ENCODE measurements around the gene CDKAL1. TPM values are rescaled to one million over a fixed set of nuclear protein-coding genes. Genes with fewer than 3 reads are reported as not detected.
"Not testable (repeated sequence)": the region's sequence is repeated elsewhere in the genome, so short reads cannot be mapped to it uniquely, and the experiment has no call there.

Gene CDKAL1
- total RNA-seq, 6 experiments from 2014 or later, result 9.2 to 14.3 (median 11.9) TPM

GRCh38 chr6:21245488-21245887 is 711.2 kb downstream of the CDKAL1 start:
- no peak overlapping the region for H3K27ac Mint-ChIP-seq
- peaks cover 3% of the 10 kb centered on the region; the same call in 1 of the 2 replicates for H3K27me3 Mint-ChIP-seq (ENCODE audit: insufficient read depth)
- peaks cover 1% of the 10 kb centered on the region; the same call in 1 of the 2 replicates for H3K9me3 Mint-ChIP-seq
- DNase-seq, result no peak
- TF ChIP-seq CTCF (IDR thresholded peaks at IDR 0.05), result no peak
- no peak overlapping the region for H3K4me3 Mint-ChIP-seq
- H3K36me3 Mint-ChIP-seq (ENCODE audit: low read depth), result no peaks in the 10 kb centered on the region
- H3K4me1 Mint-ChIP-seq (ENCODE audit: low read depth), result peaks cover 5% of the 10 kb centered on the region; the same call in 1 of the 2 replicates

GRCh38 chr6:21246075-21246474 is 711.8 kb downstream of the CDKAL1 start:
- H3K4me1 Mint-ChIP-seq (ENCODE audit: low read depth), result peaks cover 5% of the 10 kb centered on the region; the same call in 1 of the 2 replicates
- TF ChIP-seq CTCF (IDR thresholded peaks at IDR 0.05), result no peak
- H3K36me3 Mint-ChIP-seq (ENCODE audit: low read depth), result no peaks in the 10 kb centered on the region
- peaks cover 3% of the 10 kb centered on the region; the same call in 1 of the 2 replicates for H3K27me3 Mint-ChIP-seq (ENCODE audit: insufficient read depth)
- no peak for DNase-seq
- H3K27ac Mint-ChIP-seq, result no peak overlapping the region
- peaks cover 5% of the 10 kb centered on the region; the same call in 1 of the 2 replicates for H3K9me3 Mint-ChIP-seq
- H3K4me3 Mint-ChIP-seq, result no peak overlapping the region

GRCh38 chr6:21254460-21254859 is 720.2 kb downstream of the CDKAL1 start:
- H3K27ac Mint-ChIP-seq; H3K4me3 Mint-ChIP-seq; H3K36me3 Mint-ChIP-seq (ENCODE audit: low read depth); H3K9me3 Mint-ChIP-seq; DNase-seq; H3K4me1 Mint-ChIP-seq (ENCODE audit: low read depth): not testable (repeated sequence)
- peaks cover 13% of the 10 kb centered on the region for H3K27me3 Mint-ChIP-seq (ENCODE audit: insufficient read depth)

- H3K4me3 Mint-ChIP-seq, result no peak overlapping the region
- no peak for DNase-seq
- H3K9me3 Mint-ChIP-seq, result no peaks in the 10 kb centered on the region
Observed at GRCh38 chr6:21256197-21256596, 721.9 kb downstream of the CDKAL1 start.

GRCh38 chr6:21257125-21257524 is 722.9 kb downstream of the CDKAL1 start:
- Mint-ChIP-seq H3K36me3 (ENCODE audit: low read depth) (no peaks in the 10 kb centered on the region), H3K27me3 (ENCODE audit: insufficient read depth) (peaks cover 15% of the 10 kb centered on the region), H3K4me3 (no peak overlapping the region), H3K4me1 (ENCODE audit: low read depth) (no peaks in the 10 kb centered on the region), H3K27ac (no peak overlapping the region), H3K9me3 (no peaks in the 10 kb centered on the region)
- DNase-seq, result no peak
- TF ChIP-seq CTCF (IDR thresholded peaks at IDR 0.05), result no peak

More at GRCh38 chr6:21256197-21256596, 721.9 kb downstream of the CDKAL1 start:
- Mint-ChIP-seq H3K27me3 (ENCODE audit: insufficient read depth) (peaks cover 17% of the 10 kb centered on the region), H3K27ac (no peak overlapping the region), H3K36me3 (ENCODE audit: low read depth) (no peaks in the 10 kb centered on the region), H3K4me1 (ENCODE audit: low read depth) (no peaks in the 10 kb centered on the region)
- TF ChIP-seq CTCF (IDR thresholded peaks at IDR 0.05), result no peak

- Mint-ChIP-seq H3K4me1 (ENCODE audit: low read depth) (peaks cover 1% of the 10 kb centered on the region; the same call in 1 of the 2 replicates), H3K27me3 (ENCODE audit: insufficient read depth) (peaks cover 12% of the 10 kb centered on the region), H3K36me3 (ENCODE audit: low read depth) (no peaks in the 10 kb centered on the region), H3K27ac (no peak overlapping the region), H3K9me3 (no peaks in the 10 kb centered on the region), H3K4me3 (no peak overlapping the region)
- no peak for TF ChIP-seq CTCF (IDR thresholded peaks at IDR 0.05)
- no peak for DNase-seq
Observed at GRCh38 chr6:21258665-21259064, 724.4 kb downstream of the CDKAL1 start.
